ENCODE results near the gene CD177. TPM values are rescaled to one million over a fixed set of nuclear protein-coding genes. Genes with fewer than 3 reads are reported as not detected.

CD177 gene
- total and polyA plus RNA-seq, 2 donors (not counting 3 experiments of a cell fraction or from before 2014, with no cell fraction given), result 0.18 TPM; not detected in 1

GRCh38 chr19:43318203-43318602 lies 35.3 kb upstream of the CD177 start:
- Histone ChIP-seq H3K9me3 (replicated peaks; ENCODE audit: control insufficient read depth, insufficient read depth, low read length) (no peaks in the 10 kb centered on the region), H2AFZ (ENCODE audit: low read depth, low read length) (no peak overlapping the region), H3K4me3 (replicated peaks in 1 of 3; ENCODE audit: insufficient read depth in 1 of 3, low read depth in 1 of 3, low read length in 3 of 3) (no peak overlapping the region), H4K20me1 (replicated peaks; ENCODE audit: control insufficient read depth, extremely low read depth, insufficient read depth, low read length) (no peaks in the 10 kb centered on the region), H3K79me2 (ENCODE audit: control insufficient read depth, insufficient read depth, low read length) (no peaks in the 10 kb centered on the region), H3K36me3 (ENCODE audit: control insufficient read depth in 2 of 2, extremely low read depth in 1 of 2, insufficient read depth in 2 of 2, low read length in 2 of 2) (no peaks in the 10 kb centered on the region), H3K27me3 (ENCODE audit: control insufficient read depth in 2 of 2, insufficient read depth in 2 of 2, low read length in 2 of 2) (no peaks in the 10 kb centered on the region), H3K4me2 (ENCODE audit: insufficient read depth, low read length) (no peak overlapping the region), H3K9me1 (replicated peaks; ENCODE audit: control insufficient read depth, extremely low read depth, insufficient read depth, low read length) (no peaks in the 10 kb centered on the region), H3K9ac (replicated peaks; ENCODE audit: extremely low read depth, insufficient read depth, low read length) (no peak overlapping the region), H3K27ac (ENCODE audit: insufficient read depth, low read depth, low read length) (no peak overlapping the region), H3K4me1 (ENCODE audit: control insufficient read depth, extremely low read depth, insufficient read depth, low read length) (no peaks in the 10 kb centered on the region)
- ChIA-PET POLR2A (no interaction called here), CTCF (no interaction called here)
- FAIRE-seq (no peak), DNase-seq (ENCODE audit: low read depth, low spot score) (no peak)
- dilution Hi-C loops (cut with MboI; ENCODE audit: extremely low pct_ligation_motif_present, low sequenced_read_pairs), result no loop called here
- BruUV-seq (replicated peaks), result no TSS peak
- intact Hi-C loops (cut with micrococcal nuclease), result no loop called here
- TF ChIP-seq POLR2AphosphoS5 (IDR thresholded peaks at IDR 0.05; ENCODE audit: insufficient read depth, low read depth, low read length) (no peak), GATA2 (IDR thresholded peaks at IDR 0.05; ENCODE audit: insufficient read depth, insufficient read length, low read depth, low read length) (no peak), EZH2 (IDR thresholded peaks at IDR 0.05; ENCODE audit: borderline replicate concordance, low read depth, low read length, severe bottlenecking) (no peak), JUN (IDR thresholded peaks at IDR 0.05; ENCODE audit: borderline replicate concordance, insufficient read depth, insufficient read length, low read depth) (no peak), POLR2A (IDR thresholded peaks at IDR 0.05; ENCODE audit: low read depth, low read length) (no peak), FOS (IDR thresholded peaks at IDR 0.05; ENCODE audit: borderline replicate concordance, insufficient read depth, low read length) (no peak), MAX (IDR thresholded peaks at IDR 0.05; ENCODE audit: insufficient read depth, insufficient read length) (no peak), MYC (IDR thresholded peaks at IDR 0.05; ENCODE audit: low read depth, low read length) (no peak), CTCF (IDR thresholded peaks at IDR 0.05; ENCODE audit: extremely low read depth in 1 of 2, insufficient read depth in 1 of 2, low read depth in 1 of 2, low read length in 2 of 2) (no peak)
